NCI-H1105 treated with DMSO at 0.1 percent for 48 hours (cell line): ENCODE results near the gene TGFBR3L.
"Not testable (repeated sequence)": the region's sequence is repeated elsewhere in the genome, so short reads cannot be mapped to it uniquely, and the experiment has no call there.

ENCODE experiments used
- DNase-seq: peaks from one replicate; lab custom pipeline; 2025; lab: John Stamatoyannopoulos, UW

The TGFBR3L gene

GRCh38 chr19:7879836-7880235, 34.8 kb upstream of the TGFBR3L start:
- DNase-seq: no peak

- no peak for DNase-seq
These were observed 32.7 kb upstream of the TGFBR3L start for GRCh38 chr19:7881910-7882309.

GRCh38 chr19:7883105-7883504, 31.5 kb upstream of the TGFBR3L start:
- DNase-seq: no peak

DNA sequence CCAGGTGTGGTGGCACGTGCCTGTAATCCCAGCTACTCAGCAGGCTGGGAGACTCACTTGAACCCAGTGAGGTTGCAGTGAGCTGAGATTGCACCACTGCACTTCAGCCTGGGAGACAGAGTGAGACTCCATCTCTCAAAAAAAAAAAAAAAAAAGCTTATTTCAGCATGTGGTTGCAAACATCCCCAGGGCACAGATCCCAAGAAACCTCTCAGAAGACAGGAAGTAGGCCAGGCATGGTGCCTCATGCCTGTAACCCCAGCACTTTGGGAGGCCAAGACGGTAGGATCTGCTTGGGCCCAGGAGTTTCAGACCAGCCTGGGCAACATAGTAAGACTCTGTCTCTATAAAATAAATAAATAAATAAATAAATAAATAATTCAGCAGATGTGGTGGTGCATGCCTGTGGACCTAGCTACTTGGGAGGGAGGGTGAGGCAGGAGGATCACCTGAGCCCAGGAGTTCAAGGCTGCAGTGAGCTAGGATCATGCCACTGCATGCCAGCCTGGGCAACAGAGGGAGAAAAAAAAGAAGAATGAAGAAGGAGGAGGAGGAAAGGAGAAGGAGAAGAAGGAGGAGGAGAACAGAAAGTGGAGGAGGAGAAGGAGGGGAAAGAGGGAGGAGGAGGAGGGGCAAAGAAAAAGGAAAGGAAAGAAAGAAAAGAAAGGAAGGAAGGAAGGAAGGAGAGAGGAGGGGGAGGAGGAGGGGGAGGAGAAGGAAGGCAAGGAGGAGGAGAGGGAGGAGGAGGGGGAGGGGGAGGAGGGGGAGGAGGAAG, 30.6 kb upstream of the TGFBR3L start:
- no peak for DNase-seq

DNA sequence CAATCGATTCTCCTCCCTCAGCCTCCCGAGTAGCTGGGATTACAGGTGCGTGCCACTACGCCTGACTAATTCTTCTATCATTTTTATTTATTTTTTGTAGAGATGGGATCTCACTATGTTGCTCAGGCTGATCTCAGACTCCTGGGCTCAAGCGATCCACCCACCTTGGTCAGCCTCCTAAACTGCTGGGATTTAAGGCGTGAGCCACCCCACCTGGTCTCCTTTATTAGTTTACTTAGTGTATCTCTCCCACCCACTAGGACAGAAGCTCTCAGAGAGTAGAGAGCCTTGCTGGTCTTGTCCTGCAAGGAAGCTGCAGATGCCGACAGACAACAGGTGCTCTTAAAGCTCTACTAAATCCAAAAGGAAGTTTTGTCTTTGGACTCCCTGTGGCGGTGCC, 28.8 kb upstream of the TGFBR3L start:
- no peak for DNase-seq

GRCh38 chr19:7887408-7888144, 27.1 kb upstream of the TGFBR3L start:
- DNase-seq: no peak

- DNase-seq: no peak
These were observed 26.3 kb upstream of the TGFBR3L start, which contains the start of gene LRRC8E for GRCh38 chr19:7888145-7888825. LRRC8E (plus strand) TSS chr19:7888510; CDS start chr19:7895604, 7,094 bp downstream.

DNA sequence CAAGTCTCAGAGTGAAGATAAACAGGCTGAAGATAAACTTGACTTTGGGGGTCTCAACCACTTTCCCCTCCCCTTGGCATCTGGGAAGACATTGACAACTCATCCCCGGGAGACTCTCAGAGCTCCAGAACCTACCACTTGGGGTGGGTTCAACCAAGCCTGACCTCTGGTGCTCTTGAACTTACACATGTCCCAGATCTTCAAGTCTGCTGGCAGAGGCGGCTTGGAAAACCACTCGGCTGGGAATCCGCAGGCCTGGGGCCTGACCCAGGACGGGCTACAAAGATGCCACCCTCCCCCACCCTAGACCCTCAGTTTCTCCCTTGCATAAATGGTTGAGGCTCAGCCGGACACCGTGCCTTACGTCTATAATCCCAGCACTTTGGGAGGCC, 25.8 kb upstream of the TGFBR3L start:
- DNase-seq: no peak

DNA sequence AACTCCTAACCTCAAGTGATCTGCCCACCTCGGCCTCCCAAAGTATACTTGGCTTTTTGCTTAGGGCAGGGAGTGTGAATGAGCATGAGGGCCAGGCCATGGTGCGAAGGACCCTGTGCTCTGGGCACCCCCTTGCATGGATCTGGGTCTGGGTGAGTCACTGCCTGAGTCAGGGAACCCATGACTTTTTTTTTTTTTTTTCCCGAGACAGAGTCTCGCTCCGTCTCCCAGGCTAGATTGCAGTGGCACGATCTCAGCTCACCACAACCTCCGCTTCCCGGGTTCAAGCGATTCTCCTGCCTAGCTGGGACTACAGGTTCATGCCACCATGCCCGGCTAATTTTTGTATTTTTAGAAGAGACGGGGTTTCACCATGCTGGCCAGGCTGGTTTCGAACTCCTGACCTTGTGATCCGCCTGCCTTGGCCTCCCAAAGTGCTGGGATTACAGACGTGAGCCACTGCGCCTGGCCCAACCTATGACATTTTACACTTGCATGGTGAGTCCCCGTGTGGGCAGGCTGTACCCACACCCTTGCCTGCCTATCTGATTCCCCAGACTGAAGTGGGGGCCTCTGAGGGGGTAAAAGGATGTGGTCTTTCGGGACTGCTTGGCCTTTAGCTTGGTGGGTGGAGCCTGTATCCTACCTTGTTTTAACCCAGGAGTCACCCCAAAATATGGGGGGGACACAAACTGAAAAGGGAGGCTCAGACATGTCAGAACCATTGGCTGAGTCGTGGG, 21.1 kb upstream of the TGFBR3L start:
- not testable (repeated sequence) for DNase-seq

DNA sequence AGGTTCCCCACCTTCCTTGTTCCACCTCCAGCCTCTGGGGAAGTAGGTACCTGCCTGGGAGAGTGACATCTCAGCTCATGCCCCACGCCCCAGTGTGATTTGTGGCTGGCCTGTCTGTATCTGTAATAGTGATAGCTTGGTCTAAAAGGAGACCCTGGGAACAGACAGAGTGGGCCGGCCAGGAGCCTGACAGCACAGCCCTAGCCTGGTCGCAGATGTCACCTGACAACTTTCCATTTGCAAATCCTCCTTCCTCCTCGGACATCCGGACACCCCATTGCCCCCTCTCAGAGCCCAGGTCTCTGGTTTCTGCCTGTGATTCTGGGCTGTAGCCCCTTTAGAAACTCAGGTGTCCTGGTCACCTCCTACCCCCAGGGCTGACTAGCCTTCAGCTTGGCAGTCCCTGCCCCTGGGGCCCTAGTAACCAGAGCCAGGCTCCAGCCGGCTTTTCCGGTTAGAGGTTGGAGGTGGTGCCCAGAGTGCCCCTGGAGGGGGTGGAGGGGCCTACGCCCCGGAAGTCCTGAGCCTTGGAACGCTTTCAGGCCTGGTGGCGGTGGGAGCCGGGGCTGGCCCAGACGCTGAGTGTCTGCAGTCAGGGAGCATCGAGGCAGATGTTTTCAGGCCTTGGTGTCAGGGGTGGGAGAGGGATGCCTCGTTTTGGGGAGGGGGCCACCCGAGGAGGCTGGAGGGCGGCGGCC, 19.9 kb upstream of the TGFBR3L start:
- no peak for DNase-seq

GRCh38 chr19:7895565-7895964, 19.1 kb upstream of the TGFBR3L start:
- no peak for DNase-seq

DNA sequence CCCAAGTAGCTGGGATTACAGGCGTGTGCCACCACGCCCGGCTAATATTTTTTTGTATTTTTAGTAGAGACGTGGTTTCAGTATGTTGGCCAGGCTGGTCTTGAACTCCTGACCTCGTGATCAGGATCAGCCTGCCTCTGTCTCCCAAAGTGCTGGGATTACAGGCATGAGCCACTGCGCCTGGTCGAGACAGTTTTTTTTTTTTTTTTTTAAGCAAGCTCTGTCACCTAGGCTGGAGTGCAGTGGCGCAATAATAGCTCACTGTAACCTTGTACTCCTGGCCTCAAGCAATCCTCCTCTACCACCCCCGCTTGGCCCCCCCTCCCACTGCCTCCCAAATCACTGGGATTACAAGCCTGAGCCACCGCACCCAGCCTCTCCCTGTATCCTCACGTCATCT, 17.3 kb upstream of the TGFBR3L start:
- DNase-seq: no peak

DNA sequence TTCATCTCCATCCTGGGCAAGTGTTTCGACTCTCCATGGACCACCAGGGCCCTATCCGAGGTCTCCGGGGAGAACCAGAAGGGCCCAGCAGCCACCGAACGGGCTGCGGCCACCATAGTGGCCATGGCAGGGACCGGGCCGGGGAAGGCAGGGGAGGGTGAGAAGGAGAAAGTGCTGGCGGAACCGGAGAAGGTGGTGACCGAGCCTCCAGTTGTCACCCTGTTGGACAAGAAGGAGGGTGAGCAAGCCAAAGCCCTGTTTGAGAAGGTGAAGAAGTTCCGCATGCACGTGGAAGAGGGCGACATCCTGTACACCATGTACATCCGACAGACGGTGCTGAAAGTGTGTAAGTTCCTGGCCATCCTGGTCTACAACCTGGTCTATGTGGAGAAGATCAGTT, 15.7 kb upstream of the TGFBR3L start:
- no peak for DNase-seq

GRCh38 chr19:7899751-7900378, 14.8 kb upstream of the TGFBR3L start:
- DNase-seq: no peak

DNA sequence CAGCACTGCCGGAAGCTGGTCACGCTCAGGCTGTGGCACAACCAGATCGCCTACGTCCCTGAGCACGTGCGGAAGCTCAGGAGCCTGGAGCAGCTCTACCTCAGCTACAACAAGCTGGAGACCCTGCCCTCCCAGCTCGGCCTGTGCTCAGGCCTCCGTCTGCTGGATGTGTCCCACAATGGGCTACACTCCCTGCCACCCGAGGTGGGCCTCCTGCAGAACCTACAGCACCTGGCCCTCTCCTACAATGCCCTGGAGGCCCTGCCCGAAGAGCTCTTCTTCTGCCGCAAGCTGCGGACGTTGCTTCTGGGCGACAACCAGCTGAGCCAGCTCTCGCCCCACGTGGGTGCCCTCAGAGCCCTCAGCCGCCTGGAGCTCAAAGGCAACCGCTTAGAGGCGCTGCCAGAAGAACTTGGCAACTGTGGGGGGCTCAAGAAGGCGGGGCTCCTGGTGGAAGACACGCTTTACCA, 14.2 kb upstream of the TGFBR3L start:
- no peak for DNase-seq

DNA sequence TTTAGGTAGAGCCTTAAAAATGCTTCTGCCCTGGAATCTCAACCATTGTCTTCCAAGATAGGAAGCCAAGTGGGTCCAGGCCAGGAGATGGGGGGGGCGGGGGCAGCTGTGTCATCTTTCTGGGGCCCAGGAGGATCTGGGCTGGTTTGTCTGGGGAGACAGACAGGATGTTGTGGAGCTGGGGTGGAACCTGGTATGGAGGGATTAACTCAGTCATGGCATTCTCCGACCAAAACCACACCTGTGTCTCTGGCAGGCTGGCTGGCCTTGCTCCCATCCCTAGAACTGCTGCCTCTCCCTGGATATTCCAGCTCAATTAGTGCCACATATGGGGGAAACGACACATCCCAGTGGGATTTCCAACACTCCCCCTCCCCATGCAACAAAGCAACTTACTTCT, 13.7 kb upstream of the TGFBR3L start:
- no peak for DNase-seq

DNA sequence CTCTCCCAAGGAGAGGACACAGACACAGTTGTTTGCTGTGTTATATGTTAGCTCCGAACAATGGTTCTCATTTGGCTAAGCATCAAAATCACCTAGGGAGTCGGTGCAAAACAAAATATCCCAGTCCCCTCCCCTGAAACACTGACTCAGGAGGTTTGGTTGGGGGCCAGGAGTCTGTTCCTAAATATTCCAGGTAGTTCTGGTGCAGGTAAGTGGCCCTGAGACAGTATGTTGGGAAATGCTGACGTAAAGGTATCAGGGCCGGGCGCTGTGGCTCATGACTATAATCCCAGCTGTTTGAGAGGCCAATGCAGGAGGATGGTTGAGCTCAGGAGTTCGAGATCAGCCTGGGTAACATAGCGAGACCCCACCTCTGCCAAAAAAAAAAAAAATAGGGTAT, 13.3 kb upstream of the TGFBR3L start:
- no peak for DNase-seq

DNA sequence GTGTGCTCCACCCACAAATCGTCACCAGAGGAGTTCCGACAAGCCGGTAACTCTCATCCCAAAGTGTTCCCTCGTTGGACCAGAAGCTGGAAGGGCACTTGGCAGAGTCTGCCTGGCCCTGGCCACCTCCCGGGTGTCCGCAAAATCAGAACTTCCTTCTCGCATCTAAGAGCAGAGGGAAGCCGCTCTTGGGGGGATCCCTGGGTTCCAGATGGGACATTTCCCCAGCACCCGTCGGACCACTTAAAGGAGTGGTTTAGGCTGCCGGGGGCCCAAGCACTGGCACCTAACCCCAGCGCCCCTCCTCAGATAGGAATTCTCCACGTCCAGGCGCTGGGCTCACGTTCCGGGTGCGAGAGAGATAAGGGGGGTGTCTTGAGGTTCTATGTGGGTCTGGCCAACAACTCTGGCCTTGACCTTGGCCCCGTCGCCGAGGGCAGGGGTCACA, 11.8 kb upstream of the TGFBR3L start:
- DNase-seq: no peak

- peak; percentile 99 for DNase-seq
These were observed 11.2 kb upstream of the TGFBR3L start, which contains the start of gene MAP2K7 for GRCh38 chr19:7903244-7904073. MAP2K7 (plus strand) TSS chr19:7903877; CDS start chr19:7903945, 68 bp downstream.
